Fibroblast of lung (primary cell): ENCODE measurements around the gene EXOC6. TPM values are rescaled to one million over a fixed set of nuclear protein-coding genes. Genes with fewer than 3 reads are reported as not detected.

Experiments
- DNase-seq, 2 donors: peaks; one replicate each; pipeline versions ENCODE4 v3.0.0 to v3.0.0-alpha.2; 2010; ENCODE audit warnings: low read depth in 2 of 2
- H2AFZ ChIP-seq: 2 replicates; pipeline ENCODE4 v1.5.1; 2012; ENCODE audit warnings: low read length, control low read depth, inconsistent platforms
- H3K27ac ChIP-seq: 2 replicates; pipeline ENCODE4 v1.5.1; 2011; ENCODE audit warnings: low read length, control low read depth; ENCODE audit not compliant: insufficient read depth
- H3K27me3 ChIP-seq: 2 replicates; pipeline ENCODE4 v1.5.1; 2011; ENCODE audit warnings: mild to moderate bottlenecking, low read length; ENCODE audit not compliant: control insufficient read depth, insufficient read depth
- H3K36me3 ChIP-seq: 2 replicates; pipeline ENCODE4 v1.5.1; 2011; ENCODE audit warnings: low read length; ENCODE audit not compliant: control insufficient read depth, insufficient read depth
- H3K4me1 ChIP-seq: 2 replicates; pipeline ENCODE4 v1.5.1; 2011; ENCODE audit warnings: low read length; ENCODE audit not compliant: control insufficient read depth, insufficient read depth; ENCODE audit errors: extremely low read depth
- H3K4me2 ChIP-seq: 2 replicates; pipeline ENCODE4 v1.5.1; 2011; ENCODE audit warnings: low read length, control low read depth; ENCODE audit not compliant: insufficient read depth; ENCODE audit errors: extremely low read depth
- H3K4me3 ChIP-seq, 4 experiments: fragments of 200-600 bp in 1 of 4; sonication (generic) in 1 of 4; replicated peaks in 1 of 4; 2 replicates each; pipeline ENCODE4 v1.5.1; 2011 to 2016; ENCODE audit warnings: low read length in 4 of 4, low read depth in 3 of 4, mild to moderate bottlenecking in 3 of 4, control low read depth in 2 of 4, inconsistent platforms in 1 of 4, mixed read lengths in 1 of 4; ENCODE audit not compliant: insufficient read depth in 1 of 4; ENCODE audit errors: control extremely low read depth in 1 of 4
- H3K79me2 ChIP-seq: 2 replicates; pipeline ENCODE4 v1.5.1; 2012; ENCODE audit warnings: mild to moderate bottlenecking, low read length, inconsistent platforms; ENCODE audit not compliant: control insufficient read depth, insufficient read depth
- H3K9ac ChIP-seq: 2 replicates; pipeline ENCODE4 v1.5.1; 2011; ENCODE audit warnings: mild to moderate bottlenecking, low read length, control low read depth; ENCODE audit not compliant: insufficient read depth
- H3K9me3 ChIP-seq: 2 replicates; pipeline ENCODE4 v1.5.1; 2012; ENCODE audit warnings: low read depth, low read length; ENCODE audit not compliant: control insufficient read depth, insufficient read depth
- H4K20me1 ChIP-seq: 2 replicates; pipeline ENCODE4 v1.5.1; 2011; ENCODE audit warnings: low read length; ENCODE audit not compliant: control insufficient read depth, insufficient read depth; ENCODE audit errors: extremely low read depth
- EZH2 ChIP-seq: IDR thresholded peaks from 2 replicates; pipeline ENCODE4 v1.5.1; 2012; ENCODE audit warnings: low read length, control low read depth, mild to moderate bottlenecking; ENCODE audit errors: missing control alignments
- polyA plus RNA-seq, 2 donors: library from polyadenylated mRNA; depleted of rRNA in 1 of 2; stranded (reverse) in 1 of 2; unstranded in 1 of 2; fragments of >200 nt; gene quantifications; 2 replicates each; pipeline ENCODE4 v1.2.1, GENCODE V29; 2011 to 2012; ENCODE audit warnings: missing spikeins in 1 of 2
- total RNA-seq: library from RNA; depleted of rRNA; stranded (reverse); fragments of >200 nt; gene quantifications from 2 replicates; pipeline ENCODE4 v1.2.1, GENCODE V29; 2014
- TF ChIP-seq, protein P1 (sequence below), 2 donors: IDR thresholded peaks in 1 of 2; conservative IDR thresholded peaks in 1 of 2; 1 replicate in 1 of 2; 2 replicates in 1 of 2; pipeline ENCODE4 v1.5.1; 2011 to 2012; ENCODE audit warnings: low read length in 2 of 2, control low read depth in 1 of 2, inconsistent platforms in 1 of 2, low read depth in 1 of 2, mild to moderate bottlenecking in 1 of 2

Gene EXOC6
- total and polyA plus RNA-seq, 2 donors (not counting 1 experiment from before 2014, with no cell fraction given), result 6.2 to 9.2 TPM

DNA sequence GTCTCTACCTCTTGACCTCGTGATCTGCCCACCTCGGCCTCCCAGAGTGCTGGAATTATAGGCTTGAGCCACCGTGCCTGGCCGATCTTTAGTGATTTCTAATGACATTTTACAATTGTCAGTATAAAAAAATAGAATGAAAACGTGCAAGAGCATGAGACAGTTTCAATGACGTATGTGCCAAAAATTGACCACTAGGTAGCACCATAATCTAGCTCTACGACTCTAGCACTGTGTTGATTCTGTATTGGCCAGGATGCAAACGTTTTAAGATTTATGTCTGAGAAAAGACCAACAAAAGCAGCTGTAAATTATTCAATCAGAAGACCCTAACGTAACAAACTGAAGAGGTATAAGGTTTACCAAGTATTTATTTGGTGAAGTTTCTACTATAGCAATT is 25.4 kb upstream of the EXOC6 start:
- DNase-seq, result peak; percentile 30 to 48
- H3K79me2 ChIP-seq, result no peaks in the 10 kb centered on the region
- no peak overlapping the region for H3K9ac ChIP-seq
- no peaks in the 10 kb centered on the region for H3K36me3 ChIP-seq
- H3K4me1 ChIP-seq, result peaks cover 2% of the 10 kb centered on the region
- H3K4me3 ChIP-seq, result no peak overlapping the region
- H3K9me3 ChIP-seq, result no peaks in the 10 kb centered on the region
- H3K27ac ChIP-seq, result no peak overlapping the region
- no peak overlapping the region for H2AFZ ChIP-seq
- no peak overlapping the region for H3K4me2 ChIP-seq
- no peak for TF ChIP-seq EZH2
- TF ChIP-seq, protein P1, sequence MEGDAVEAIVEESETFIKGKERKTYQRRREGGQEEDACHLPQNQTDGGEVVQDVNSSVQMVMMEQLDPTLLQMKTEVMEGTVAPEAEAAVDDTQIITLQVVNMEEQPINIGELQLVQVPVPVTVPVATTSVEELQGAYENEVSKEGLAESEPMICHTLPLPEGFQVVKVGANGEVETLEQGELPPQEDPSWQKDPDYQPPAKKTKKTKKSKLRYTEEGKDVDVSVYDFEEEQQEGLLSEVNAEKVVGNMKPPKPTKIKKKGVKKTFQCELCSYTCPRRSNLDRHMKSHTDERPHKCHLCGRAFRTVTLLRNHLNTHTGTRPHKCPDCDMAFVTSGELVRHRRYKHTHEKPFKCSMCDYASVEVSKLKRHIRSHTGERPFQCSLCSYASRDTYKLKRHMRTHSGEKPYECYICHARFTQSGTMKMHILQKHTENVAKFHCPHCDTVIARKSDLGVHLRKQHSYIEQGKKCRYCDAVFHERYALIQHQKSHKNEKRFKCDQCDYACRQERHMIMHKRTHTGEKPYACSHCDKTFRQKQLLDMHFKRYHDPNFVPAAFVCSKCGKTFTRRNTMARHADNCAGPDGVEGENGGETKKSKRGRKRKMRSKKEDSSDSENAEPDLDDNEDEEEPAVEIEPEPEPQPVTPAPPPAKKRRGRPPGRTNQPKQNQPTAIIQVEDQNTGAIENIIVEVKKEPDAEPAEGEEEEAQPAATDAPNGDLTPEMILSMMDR (conservative IDR thresholded peaks at IDR 0.05 in 1 of 2, IDR thresholded peaks at IDR 0.05 in 1 of 2; ENCODE audit: low read depth in 1 of 2, low read length in 2 of 2), result peak in 1 of 2 donors; percentile 20
- no peaks in the 10 kb centered on the region for H3K27me3 ChIP-seq
- H4K20me1 ChIP-seq, result no peaks in the 10 kb centered on the region

DNA sequence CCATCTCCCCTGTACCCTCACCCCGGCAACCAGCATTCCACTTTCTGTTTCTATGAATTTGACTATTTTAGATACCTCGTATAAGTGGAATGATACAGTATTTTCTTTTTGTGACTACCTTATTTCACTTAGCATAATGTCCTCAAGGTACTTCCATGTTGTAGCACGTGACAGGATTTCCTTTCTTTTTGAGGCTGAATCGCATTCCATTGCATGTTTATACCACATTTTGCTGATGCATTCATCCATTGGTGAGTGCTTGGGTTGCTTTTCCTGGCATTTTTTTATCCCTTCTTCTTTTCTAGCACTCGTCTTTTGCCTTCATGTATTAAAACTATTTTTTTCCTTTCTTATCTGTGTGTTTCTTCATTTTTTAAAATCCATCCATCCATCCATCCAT is 22.3 kb upstream of the EXOC6 start:
- TF ChIP-seq, protein P1 (conservative IDR thresholded peaks at IDR 0.05 in 1 of 2, IDR thresholded peaks at IDR 0.05 in 1 of 2; ENCODE audit: low read depth in 1 of 2, low read length in 2 of 2), result no peak
- no peak for TF ChIP-seq EZH2
- Histone ChIP-seq H3K9me3 (no peaks in the 10 kb centered on the region), H2AFZ (no peak overlapping the region), H3K4me3 (no peak overlapping the region), H3K4me2 (no peak overlapping the region), H3K27ac (no peak overlapping the region), H4K20me1 (no peaks in the 10 kb centered on the region), H3K79me2 (no peaks in the 10 kb centered on the region), H3K9ac (no peak overlapping the region), H3K36me3 (no peaks in the 10 kb centered on the region), H3K4me1 (peaks cover 2% of the 10 kb centered on the region), H3K27me3 (no peaks in the 10 kb centered on the region)
- no peak for DNase-seq

DNA sequence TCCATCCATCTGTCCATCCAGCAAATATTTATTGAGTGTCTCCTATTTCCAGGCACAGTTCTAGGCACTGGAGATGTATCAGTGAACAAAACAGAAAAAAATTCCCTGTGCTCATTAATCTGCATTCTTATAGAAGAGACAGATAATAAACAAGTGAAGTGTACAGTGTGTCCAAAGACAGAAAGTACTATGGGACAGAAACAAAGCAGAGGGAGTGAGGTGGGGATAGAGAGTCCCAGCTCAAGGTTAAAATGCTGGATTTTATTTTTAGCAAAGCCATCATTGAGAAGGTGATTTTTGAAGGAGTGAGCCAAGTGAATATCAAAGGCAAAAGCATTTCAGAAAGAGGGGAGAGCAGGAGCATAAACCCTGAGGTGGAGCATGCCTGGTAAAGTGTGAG is 21.8 kb upstream of the EXOC6 start:
- Histone ChIP-seq H3K79me2 (no peaks in the 10 kb centered on the region), H2AFZ (no peak overlapping the region), H3K4me3 (no peak overlapping the region), H3K27me3 (no peaks in the 10 kb centered on the region), H3K9ac (no peak overlapping the region), H4K20me1 (no peaks in the 10 kb centered on the region), H3K4me1 (peaks cover 1% of the 10 kb centered on the region), H3K27ac (no peak overlapping the region), H3K4me2 (no peak overlapping the region), H3K9me3 (no peaks in the 10 kb centered on the region), H3K36me3 (no peaks in the 10 kb centered on the region)
- TF ChIP-seq EZH2, result no peak
- TF ChIP-seq, protein P1 (conservative IDR thresholded peaks at IDR 0.05 in 1 of 2, IDR thresholded peaks at IDR 0.05 in 1 of 2; ENCODE audit: low read depth in 1 of 2, low read length in 2 of 2), result no peak
- no peak for DNase-seq
